Skin epidermis (tissue), 12 donors: ENCODE data around the gene SYNGR2.

Source experiments
- H3K27ac ChIP-seq, 21 experiments: fragments of 200-600 bp; sonication (generic) in 11 of 21; one replicate each; pipeline ENCODE4 v1.5.0; 2020; ENCODE audit warnings: mild to moderate bottlenecking in 3 of 21, inconsistent platforms in 2 of 21, moderate library complexity in 2 of 21
- H3K4me3 ChIP-seq, 7 experiments: fragments of 200-600 bp; sonication (generic) in 2 of 7; one replicate each; pipeline ENCODE4 v1.5.0; 2020; ENCODE audit warnings: inconsistent platforms in 2 of 7, mild to moderate bottlenecking in 2 of 7, moderate library complexity in 1 of 7

Gene SYNGR2

DNA sequence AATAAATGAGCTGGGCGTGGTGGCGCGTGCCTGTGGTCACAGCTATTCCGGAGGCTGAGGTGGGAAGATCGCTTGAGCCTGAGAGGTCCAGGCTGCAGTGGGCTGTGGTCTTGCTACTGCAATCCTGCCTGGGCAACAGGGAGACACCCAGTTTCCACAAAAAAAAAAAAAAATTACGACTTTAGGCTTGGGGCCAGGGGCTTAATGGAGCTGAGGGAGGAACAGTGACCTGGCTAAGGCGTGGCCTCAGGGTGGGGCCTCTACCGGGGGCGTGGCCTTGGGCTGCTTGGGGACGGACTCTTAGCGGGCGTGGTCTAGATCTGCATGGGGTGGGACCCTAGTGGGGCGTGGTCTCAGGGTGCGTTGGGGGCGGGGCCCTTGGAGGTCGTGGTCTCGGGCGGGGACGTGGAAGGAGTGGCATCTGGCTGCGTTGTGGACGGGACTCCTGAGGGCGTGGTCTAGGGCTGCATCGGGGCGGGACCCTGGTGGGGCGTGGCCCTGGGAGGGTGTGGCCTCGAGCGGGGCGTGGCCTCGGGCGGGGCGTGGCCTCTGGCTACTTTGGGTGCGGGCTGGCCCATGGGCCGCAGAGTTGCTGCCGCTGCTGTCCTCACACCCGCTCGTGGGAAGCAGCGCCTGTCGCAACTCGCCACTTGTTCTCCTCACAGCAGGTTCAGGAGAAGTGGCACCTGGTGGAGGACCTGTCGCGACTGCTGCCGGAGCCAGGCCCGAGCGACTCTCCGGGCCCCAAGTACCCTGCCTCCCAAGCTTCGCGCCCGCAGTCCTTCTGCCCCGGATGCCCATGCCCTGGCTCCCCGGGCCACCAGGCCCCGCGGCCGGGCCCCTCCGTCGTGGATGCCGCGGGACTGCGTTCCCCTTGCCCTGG is 28.0 kb upstream of the SYNGR2 start:
- Histone ChIP-seq H3K4me3 (peak overlapping the region; percentile 0 to 41 (median 15)), H3K27ac (peak overlapping the region in 20 of 21 experiments; percentile 67 to 88 (median 78))

DNA sequence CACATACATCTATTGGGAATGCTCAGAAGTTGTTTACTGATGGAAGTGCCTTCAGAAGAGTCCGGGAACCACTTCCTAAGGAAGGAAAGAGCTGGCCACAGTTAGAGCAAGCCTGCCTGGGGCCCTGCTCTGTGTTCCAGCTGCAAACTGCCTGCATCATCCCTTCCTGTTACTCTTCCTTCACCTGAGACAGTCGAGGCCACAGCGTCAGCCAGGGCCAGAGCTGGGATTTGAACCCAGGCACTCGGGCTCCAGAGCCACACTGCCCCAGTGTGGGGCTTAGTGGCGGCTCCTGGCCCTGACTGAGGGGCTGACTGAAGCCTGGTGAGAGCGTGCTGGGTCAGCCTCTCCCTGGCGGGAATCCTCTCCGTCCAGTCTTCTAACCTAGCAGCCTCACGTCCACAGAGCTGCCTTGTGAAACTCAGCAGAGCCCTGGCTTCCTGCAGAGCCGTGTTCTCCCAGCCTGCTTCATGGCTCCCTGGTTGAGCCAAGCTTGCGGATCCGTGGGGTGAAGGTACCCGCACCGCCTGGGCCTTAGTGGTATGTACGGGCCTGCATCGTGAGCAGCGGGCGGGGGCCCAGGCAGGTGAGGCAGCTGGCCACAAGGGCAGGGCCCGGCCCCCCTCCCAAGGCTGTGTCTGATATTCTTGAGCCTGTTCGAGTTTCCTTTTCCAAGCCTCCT is 26.8 kb upstream of the SYNGR2 start:
- Histone ChIP-seq H3K27ac (peak overlapping the region in 20 of 21 experiments; percentile 62 to 88 (median 76)), H3K4me3 (peak overlapping the region in 4 of 7 experiments; percentile 3 to 27 (median 14))

DNA sequence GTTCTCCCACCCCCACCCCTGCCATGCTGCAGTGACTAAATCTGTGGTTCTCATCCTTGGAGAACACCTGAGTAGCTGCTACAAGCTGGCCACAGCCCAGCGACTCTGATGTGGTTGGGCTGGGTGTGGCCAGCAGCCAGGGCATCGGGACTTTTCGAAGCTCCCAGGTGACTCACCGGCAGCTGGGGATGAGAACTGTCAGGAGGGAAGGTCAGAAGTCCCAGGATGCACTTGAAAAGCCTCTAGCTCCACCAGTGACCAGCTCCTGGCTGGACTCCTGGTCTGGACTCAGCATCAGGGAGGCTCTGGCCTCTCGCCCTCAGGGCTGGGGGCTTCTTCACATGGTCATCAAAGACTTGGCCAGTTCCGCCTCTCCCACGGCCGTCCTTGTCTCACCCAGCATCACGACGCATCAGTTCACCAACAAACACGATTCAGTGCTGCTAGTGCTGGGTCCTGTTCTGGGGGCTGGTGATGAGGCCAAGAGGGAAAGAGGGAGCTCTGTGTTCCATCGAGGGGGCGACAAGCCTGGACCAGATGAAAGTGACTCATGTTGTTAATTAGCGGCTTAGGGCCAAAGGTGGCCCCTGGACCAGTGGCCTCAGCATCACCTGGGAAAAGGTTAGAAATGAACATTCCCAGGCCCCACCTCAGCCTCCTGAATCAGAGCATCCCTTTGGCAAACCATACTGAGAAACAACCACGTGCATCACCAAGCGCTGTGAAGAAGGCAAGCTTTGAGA is 26.1 kb upstream of the SYNGR2 start:
- peak overlapping the region in 17 of 21 experiments; percentile 62 to 88 (median 75) for H3K27ac ChIP-seq
- H3K4me3 ChIP-seq: no peak overlapping the region

DNA sequence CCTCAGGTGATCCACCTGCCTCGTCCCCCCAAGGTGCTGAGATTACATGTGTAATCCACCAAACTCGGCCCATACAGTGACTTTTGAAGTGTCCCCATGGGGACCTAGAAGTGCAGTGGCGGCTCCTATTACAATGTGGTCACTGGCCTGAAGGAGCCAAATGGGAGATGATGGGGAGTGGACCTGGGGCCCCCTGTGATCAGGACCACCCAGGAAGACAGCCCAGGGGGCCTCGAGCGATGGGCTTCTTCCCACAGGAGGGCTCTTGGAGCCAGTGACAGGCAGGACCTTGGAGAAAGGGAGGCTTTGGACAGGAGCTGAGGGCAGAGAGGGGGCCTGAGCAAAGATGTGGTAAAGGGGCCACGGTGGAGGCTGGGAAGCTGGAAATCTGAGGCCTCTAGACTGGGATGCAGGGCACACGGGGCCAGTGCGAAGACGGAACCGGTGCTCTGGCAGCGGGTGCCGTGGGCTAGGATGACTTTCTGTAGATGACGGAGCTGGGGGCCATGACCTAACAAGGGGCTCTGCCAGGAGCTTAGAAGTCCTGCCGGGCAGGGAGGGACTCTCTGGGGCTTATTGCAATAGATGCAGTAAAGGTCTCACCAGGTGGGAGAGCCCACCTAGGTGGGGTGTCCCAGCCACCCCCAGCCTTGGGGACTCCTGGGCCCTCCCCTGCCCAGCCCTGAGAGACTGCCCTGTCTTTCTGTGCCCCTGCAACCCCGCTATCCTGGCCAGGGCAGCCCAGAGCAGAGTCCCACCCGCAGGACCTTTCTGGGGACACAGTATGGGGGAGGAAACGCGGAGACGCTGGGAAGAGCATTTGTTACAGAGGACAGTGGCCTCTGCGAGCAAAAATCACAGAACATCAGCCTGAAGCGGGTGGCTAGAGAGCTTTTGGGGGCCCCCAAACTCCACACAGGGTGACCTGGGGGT is 24.9 kb upstream of the SYNGR2 start:
- Histone ChIP-seq H3K4me3 (no peak overlapping the region), H3K27ac (peak overlapping the region in 12 of 21 experiments; percentile 6 to 74 (median 55))

DNA sequence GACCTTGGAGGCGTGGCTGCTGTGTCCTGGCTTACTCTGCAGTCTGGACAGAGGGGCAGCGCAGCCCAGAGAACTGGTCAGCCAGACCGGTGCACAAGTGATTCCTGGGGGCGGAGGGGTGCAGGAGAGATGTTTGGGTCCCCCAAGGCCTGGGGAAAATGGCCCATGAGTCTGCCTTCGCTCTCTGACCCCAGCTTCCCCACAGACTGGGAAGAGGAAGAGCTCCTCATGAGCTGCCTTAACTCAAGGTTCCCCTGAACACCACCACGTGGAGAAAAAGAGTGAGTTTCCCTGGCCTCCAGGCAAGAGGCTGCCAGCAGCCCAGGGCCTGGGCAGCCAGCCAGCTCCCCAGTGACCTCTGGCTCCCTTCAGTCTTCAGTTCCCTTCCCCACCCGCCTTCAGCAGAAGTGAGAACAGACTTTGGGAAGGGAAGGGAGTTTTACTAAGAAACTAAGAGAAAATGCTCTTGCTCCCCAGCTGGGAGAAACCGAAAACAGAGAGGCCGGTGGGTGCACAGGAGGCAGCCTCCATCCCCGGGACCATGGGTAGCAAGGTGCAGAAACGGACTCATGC is 24.1 kb upstream of the SYNGR2 start:
- peak overlapping the region in 16 of 21 experiments; percentile 1 to 74 (median 52) for H3K27ac ChIP-seq
- H3K4me3 ChIP-seq: no peak overlapping the region

DNA sequence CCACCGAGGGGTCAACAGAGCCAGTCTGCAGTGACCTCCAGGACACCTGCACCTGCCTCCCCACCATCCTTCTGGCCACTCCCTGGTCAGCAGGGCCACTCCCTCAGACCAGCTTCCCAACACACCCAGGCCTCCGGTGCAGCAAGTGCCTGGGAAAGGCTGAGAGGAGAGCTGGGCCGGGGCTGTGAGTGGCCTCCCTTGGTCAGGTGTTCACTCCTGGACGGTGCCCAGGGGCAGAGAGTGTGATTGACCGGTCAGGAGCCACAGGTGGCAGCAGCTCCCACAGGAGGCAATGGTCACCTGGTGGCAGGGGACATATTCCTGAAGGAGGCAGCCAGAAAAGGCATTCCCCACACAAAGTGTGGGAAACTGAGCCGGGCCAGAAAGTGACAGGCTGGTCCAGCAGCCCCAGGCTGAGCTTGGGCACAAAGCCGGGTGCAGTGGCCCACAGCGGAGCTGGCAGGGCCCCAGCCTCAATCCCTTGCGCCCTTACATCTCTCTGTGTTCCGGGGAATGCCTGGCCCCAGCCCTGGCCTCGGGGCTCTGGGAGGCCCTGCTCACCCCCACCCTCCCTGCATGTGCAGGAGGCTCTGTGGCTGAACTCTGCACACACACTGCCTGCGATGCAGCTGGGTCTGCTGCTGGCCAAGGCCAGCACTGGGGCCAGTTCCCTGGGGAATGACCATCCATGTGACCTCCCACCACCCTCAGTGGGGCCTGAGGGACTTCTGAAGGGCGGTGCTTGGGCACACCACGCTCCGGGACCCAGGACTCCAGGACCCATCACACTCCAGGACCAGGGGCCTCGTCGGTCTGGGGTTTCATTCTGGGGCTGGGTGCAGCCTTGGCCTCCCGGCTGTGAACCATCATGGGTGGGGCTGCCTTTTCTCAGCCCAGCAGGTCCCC is 23.4 kb upstream of the SYNGR2 start:
- H3K27ac ChIP-seq: peak overlapping the region in 17 of 21 experiments; percentile 1 to 74 (median 45)

DNA sequence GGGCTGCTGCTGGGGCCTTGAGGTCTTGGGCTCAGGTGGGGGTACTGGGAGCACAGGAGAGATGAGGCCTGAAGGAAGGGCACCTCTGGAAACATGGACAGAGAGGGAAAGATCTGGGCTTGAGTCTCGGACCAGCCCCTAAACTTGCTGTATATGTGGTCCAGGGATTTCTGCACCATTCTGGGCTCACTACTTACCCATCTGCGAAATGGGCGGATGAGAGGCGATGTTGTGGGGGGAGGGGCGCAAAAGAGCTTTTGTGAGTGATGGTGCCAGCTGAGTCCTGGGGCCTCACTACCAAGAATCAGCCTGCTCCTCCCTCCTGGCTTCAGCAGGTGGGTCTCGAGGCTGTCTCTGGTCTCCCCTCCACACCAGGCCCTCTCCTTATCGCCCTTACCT is 21.9 kb upstream of the SYNGR2 start:
- Histone ChIP-seq H3K27ac (peak overlapping the region in 2 of 21 experiments; percentile 1 to 58), H3K4me3 (no peak overlapping the region)

More for the DNA sequence above, 23.4 kb upstream of the SYNGR2 start:
- no peak overlapping the region for H3K4me3 ChIP-seq

DNA sequence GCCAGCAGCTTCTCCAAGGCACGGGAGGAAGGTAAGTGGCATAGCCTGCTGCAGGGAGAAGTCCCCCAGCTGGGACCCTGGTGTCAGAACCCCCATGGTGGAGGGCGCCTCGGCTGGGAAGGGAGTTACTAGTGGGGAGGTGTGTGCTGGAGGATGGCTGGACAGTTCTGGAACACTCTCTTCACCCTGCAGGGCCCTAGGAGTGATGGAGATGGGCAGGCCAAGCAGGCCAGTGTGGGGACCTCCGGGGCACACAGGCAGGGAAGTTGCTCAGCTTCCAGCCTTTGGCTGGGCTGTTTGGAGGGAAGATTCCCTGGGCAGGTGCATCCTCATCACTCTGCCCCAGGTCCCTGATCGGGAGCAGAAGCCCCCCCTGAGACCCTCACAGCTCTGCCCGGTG is 21.5 kb upstream of the SYNGR2 start:
- Histone ChIP-seq H3K4me3 (no peak overlapping the region), H3K27ac (peak overlapping the region in 6 of 21 experiments; percentile 1 to 58 (median 20))

DNA sequence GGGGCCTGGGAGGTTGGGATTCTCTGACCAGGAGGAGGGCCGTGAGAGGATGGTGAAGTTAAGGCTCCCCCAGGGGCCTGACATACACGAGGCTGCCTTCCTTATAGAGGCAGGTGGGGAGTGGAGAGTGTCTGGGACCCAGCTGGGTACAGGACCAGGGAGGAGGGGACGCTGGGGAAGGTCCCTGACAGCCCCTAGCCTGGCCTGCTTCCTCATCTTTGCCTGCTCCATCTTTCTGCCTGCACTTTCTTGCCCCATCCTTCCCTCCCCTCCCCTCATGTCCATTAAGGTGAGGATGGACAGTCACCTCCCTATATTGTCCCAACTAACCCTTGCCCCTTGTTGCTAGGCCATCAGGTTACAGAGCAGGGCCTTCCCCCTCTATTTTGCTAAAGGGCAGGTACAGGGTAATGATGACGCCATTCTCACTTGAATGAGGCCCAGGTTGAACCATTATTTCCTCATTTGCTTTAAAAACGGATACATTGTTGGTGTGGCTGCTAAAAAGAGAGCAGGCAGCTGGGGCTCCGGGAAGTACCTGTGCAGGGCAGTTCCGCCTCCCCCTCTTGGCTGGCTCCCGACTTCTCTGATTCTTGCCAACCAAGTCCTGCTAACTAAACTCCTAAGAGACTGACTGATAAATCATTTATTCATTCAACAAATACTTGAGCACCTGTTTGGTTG is 20.9 kb upstream of the SYNGR2 start:
- Histone ChIP-seq H3K4me3 (no peak overlapping the region), H3K27ac (peak overlapping the region in 7 of 21 experiments; percentile 1 to 58 (median 21))

DNA sequence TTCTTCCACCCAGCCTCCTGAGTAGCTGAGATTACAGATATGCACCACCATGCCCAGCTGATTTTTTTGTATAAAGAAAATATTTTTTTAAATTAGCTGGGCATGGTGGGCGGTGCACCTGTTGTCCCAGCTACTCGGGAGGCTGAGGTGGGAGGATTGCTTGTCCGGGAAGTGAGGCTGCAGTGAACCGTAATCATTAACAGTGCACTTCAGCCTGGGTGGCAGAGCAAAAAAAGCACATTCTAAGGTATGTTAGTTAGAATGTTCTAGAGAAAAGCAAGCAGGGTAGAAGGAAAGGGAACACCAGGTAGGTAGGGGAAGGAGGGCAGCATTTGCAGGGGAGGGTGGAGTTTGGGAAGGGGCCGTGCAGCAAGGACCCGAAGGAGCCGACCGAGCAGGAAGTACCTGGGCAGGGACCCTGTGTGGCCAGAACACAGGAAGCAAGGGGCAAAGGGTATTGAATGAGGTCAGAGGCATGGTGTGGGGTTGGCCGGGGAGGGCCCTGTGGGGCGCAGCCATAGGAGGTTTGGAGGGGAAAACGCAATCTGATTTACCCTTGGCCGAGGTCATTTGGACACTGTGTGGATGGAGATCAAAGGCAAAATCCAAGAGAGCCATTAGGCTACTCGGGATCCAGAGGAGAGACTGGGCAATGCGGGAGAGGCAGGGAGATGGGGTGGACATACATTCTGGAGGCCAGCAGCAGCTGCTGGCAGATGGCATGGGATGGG is 19.9 kb upstream of the SYNGR2 start:
- H3K4me3 ChIP-seq: no peak overlapping the region
- H3K27ac ChIP-seq: peak overlapping the region in 1 of 21 experiments; percentile 1

DNA sequence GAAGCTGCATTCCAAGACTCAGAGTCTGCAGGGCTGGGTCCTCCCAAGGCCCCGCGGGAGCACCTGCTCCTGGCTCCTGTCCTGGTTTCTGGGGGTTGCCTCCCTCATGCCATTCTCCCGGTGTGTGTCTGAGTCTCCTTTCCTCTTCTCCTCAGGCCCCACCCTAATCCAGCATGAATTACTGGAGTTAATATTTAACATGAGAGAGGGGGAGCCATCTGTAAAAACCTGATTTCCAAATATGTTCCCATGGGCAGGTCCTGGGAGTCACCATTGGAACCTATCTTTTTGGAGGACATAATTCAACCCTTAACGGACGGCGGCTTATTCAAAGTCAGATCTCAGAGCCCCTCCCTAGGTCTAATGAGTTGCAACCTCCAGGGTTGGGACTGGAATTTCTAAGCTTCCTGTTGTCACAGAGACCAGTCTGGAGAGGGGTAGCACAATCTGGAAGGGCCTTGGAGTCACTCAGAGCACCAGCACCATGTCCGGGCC is 16.8 kb upstream of the SYNGR2 start:
- no peak overlapping the region for H3K4me3 ChIP-seq
- peak overlapping the region in 10 of 21 experiments; percentile 0 to 61 (median 22) for H3K27ac ChIP-seq

DNA sequence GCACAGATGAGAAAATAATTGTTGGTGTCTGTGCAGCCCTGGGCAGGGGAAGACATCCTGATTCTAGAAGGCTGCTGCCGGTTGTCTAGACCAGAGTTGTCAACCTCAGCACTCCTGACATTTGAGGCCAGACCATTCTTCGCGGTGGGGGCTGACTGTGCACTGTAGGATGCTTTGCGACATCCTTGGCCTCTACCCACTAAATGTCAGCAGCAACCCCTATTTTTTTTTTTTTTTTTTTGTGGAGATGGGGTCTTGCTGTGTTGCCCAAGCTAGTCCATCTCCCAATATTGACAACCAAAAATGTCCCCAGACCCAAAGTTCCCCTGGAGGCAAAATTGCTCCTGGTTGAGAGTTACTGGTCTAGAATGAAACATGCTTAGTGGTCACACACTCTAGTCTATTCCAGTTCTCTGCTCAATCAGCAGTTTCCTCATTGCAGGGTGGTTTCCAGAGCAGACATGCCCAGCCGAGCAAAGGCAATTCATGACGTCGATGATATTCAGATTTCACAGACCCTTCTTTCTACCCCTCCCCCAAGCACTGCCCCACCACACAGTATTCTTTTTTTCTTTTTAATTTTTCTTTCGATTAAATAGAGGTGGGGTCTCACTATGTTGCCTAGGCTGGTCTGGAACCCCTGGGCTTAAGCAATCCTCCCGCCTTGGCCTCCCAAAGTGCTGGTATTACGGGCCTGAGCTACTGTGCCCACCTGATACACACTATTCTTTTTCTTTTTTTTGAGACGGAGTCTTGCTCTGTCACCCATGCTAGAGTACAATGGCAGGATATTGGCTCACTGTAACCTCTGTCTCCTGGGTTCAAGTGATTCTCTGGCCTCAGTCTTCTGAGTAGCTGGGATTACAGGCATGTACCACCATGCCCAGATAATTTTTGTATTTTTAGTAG is 13.2 kb upstream of the SYNGR2 start:
- H3K27ac ChIP-seq: peak overlapping the region in 14 of 21 experiments; percentile 9 to 67 (median 35)
- H3K4me3 ChIP-seq: no peak overlapping the region

DNA sequence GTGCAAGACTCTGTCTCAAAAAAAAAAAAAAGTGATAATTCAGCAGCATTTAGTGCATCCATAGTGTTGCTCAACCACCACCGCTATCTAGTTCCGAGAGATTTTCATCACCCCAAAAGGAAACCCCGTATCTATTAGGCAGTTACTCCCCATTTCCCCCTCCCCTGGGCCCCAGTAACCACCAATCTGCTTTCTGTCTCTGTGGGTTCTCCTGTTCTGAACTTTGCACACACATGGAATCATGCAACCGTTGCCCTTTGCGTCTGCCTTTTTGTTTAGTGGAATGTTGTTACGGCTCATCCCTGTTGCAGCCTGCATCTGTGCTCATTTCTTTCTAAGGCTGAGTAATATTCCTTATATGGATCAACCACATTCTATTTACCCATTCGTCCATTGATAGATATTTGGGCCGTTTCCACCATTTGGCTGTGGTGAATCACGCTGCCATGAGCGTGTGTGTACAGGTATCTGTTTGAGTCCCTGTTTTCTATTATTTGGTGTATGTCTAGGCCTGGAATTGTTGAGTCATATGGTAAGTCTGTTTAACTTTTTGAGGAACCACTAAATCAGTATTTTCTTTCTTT is 8.7 kb upstream of the SYNGR2 start:
- peak overlapping the region in 18 of 21 experiments; percentile 28 to 78 (median 69) for H3K27ac ChIP-seq
- no peak overlapping the region for H3K4me3 ChIP-seq

DNA sequence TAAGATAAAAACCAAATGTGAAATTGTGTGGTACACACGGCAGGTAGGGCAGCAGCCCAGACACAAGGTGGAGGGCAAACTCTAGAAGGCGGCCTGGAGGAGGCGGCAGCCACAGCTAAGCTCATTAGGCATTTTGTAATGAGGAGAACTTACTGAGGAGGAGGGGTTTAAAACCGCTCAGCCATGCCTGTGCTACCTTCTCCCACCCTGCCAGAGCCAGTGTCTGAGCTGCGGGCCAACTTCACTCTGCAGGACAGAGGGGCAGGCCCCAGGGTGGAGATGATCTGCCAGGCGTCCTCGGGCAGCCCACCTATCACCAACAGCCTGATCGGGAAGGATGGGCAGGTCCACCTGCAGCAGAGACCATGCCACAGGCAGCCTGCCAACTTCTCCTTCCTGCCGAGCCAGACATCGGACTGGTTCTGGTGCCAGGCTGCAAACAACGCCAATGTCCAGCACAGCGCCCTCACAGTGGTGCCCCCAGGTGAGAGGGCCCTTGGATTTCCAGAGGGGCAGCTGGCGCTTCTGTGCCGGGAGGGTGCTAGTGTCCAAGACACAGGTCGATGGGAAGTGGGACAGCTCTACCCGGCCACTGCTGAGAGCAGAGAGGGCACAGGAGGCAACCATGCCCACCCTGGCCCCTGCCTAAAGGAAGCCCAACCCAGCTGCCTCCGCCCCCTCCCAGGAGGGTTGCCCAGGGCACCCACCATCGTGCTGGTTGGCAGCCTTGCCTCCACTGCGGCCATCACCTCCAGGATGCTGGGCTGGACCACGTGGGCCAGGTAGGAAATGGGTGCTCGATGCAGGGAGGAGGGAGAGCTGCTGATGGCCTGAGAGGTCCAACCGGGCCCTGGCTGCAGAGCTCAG is 4.3 kb upstream of the SYNGR2 start:
- no peak overlapping the region for H3K27ac ChIP-seq
- H3K4me3 ChIP-seq: no peak overlapping the region
